Adrenal gland (tissue), 12 donors: Measurements from ENCODE around the gene MACF1. TPM values are rescaled to one million over a fixed set of nuclear protein-coding genes. Genes with fewer than 3 reads are reported as not detected.
"Not testable (repeated sequence)": the region's sequence is repeated elsewhere in the genome, so short reads cannot be mapped to it uniquely, and the experiment has no call there.

ENCODE experiments used
- DNase-seq, 7 donors: peaks; one replicate each; pipeline ENCODE4 v3.0.0-alpha.2; 2019 to 2020
- H3K27ac ChIP-seq, 5 donors: fragments of 200-600 bp; sonication (generic) in 4 of 5; 1 replicate in 3 of 5; 2 replicates in 2 of 5; pipeline versions ENCODE4 v1.5.1 to v1.8.0; 2016 to 2020; ENCODE audit warnings: mild to moderate bottlenecking in 1 of 5
- H3K27me3 ChIP-seq: fragments of 200-600 bp; 2 replicates; pipeline ENCODE4 v1.8.0; 2021
- H3K36me3 ChIP-seq, 2 donors: fragments of 200-600 bp; replicated peaks in 1 of 2; 1 replicate in 1 of 2; 2 replicates in 1 of 2; pipeline versions ENCODE4 v1.5.1 to v1.8.0; 2018 to 2022
- H3K4me1 ChIP-seq, 2 donors: fragments of 200-600 bp; replicated peaks in 1 of 2; 1 replicate in 1 of 2; 2 replicates in 1 of 2; pipeline versions ENCODE4 v1.5.1 to v1.8.0; 2018 to 2021
- H3K4me3 ChIP-seq, 4 donors: fragments of 200-600 bp; sonication (generic) in 3 of 4; one replicate each; pipeline ENCODE4 v1.5.1; 2016 to 2018
- H3K9me3 ChIP-seq, 3 donors: fragments of 200-600 bp; sonication (generic) in 1 of 3; replicated peaks in 1 of 3; 1 replicate in 2 of 3; 2 replicates in 1 of 3; pipeline versions ENCODE4 v1.5.1 to v1.8.0; 2016 to 2021
- WGBS, 4 donors: extraction: QIAGEN DNeasy Blood & Tissue Kit in 2 of 4; methylation state at CpG; one replicate each; pipeline versions ENCODE4 v1.1.5 to v1.1.7; 2013 to 2017; 5-methylcytosine and 5-hydroxymethylcytosine counted together
- intact Hi-C, 2 donors: fragments of 100-400 bp; cut with DNase I; formaldehyde crosslinking; loops; one replicate each; pipeline versions ENCODE4 v1.14.1 to v1.15.0; 2022 to 2023
- polyA plus RNA-seq, 3 donors: library from polyadenylated mRNA; stranded (reverse); fragments of 200-250 nt in 2 of 3; fragments of 350-450 nt in 1 of 3; fragmentation: Illumina TruSeq in 1 of 3; extraction: RNeasy Lipid Tissue Mini Kit (QIAGEN cat#74804) in 1 of 3; gene quantifications; one replicate each; pipeline ENCODE4 v1.2.3, GENCODE V29; 2013 to 2014
- total RNA-seq, 9 donors: library from RNA; depleted of rRNA in 4 of 9; stranded (reverse); fragments of >200 nt in 4 of 9; fragments of 120-200 nt in 1 of 9; fragmentation: NEBNext Ultra II Directional in 1 of 9; extraction: Animal tissue kit (Norgen Biotek cat#: 25700) in 1 of 9; gene quantifications; one replicate each; pipeline versions ENCODE4 v1.1.0 to v1.2.4, GENCODE V29; 2013 to 2023
- donor health status: healthy with polysubstance abuse.
- donor health status: Bipolar disorder and iron deficiency.
- donor health status: DM: yes; HTN: yes; CAD: no.
- donor health status: DM: no; HTN: no; CAD: no.
- donor health status: DM: no; HTN: no; CAD: no.
- donor health status: DM: yes; HTN: yes; CAD: no.

Gene MACF1
- total and polyA plus RNA-seq, 12 donors: 85.1 to 334 (median 219) TPM

GRCh38 chr1:39512234-39512847 lies 307.8 kb downstream of the MACF1 start:
- H3K27ac ChIP-seq, H3K9me3 ChIP-seq, DNase-seq, H3K27me3 ChIP-seq, H3K36me3 ChIP-seq, H3K4me3 ChIP-seq, H3K4me1 ChIP-seq, intact Hi-C loops: not testable (repeated sequence)
- WGBS, 4 donors: 43 to 46% methylated on average over 5 to 6 of the region's 25 CpGs; no CpG with 5 or more reads in 2 of the 4 donors

GRCh38 chr1:39514710-39515124 lies 310.2 kb downstream of the MACF1 start:
- peak in 2 of 7 donors; percentile 19 to 40 for DNase-seq
- H3K27me3 ChIP-seq, H3K36me3 ChIP-seq, H3K9me3 ChIP-seq, intact Hi-C loops, H3K4me1 ChIP-seq, H3K27ac ChIP-seq: not testable (repeated sequence)
- 1 to 2% methylated on average over 28 to 34 of the region's 46 CpGs; no CpG with 5 or more reads in 2 of the 4 donors for WGBS, 4 donors
- peak overlapping the region in 1 of 4 donors; percentile 16 for H3K4me3 ChIP-seq

GRCh38 chr1:39515131-39516086 lies 310.9 kb downstream of the MACF1 start:
- 19 to 35% (median 28%) methylated on average over 19 to 22 of the region's 78 CpGs for WGBS, 4 donors
- H3K27me3 ChIP-seq, H3K4me3 ChIP-seq, H3K27ac ChIP-seq, H3K9me3 ChIP-seq, H3K36me3 ChIP-seq, DNase-seq, intact Hi-C loops, H3K4me1 ChIP-seq: not testable (repeated sequence)

GRCh38 chr1:39516841-39517240 lies 312.3 kb downstream of the MACF1 start:
- H3K4me1 ChIP-seq, H3K27me3 ChIP-seq, intact Hi-C loops, H3K9me3 ChIP-seq, H3K36me3 ChIP-seq, H3K27ac ChIP-seq, DNase-seq, H3K4me3 ChIP-seq: not testable (repeated sequence)
- WGBS, 4 donors: 85 to 96% (median 92%) methylated on average over 4 of the region's 4 CpGs

GRCh38 chr1:39517936-39518335 lies 313.4 kb downstream of the MACF1 start:
- DNase-seq, H3K4me1 ChIP-seq, H3K27me3 ChIP-seq, H3K36me3 ChIP-seq, H3K9me3 ChIP-seq, H3K4me3 ChIP-seq, H3K27ac ChIP-seq, intact Hi-C loops: not testable (repeated sequence)
- WGBS, 4 donors: 92 to 94% (median 92%) methylated on average over 6 of the region's 7 CpGs; no CpG with 5 or more reads in 1 of the 4 donors

- intact Hi-C loops, H3K27ac ChIP-seq, H3K9me3 ChIP-seq, H3K36me3 ChIP-seq, H3K4me1 ChIP-seq, H3K4me3 ChIP-seq, H3K27me3 ChIP-seq: not testable (repeated sequence)
- peak in 2 of 7 donors; percentile 38 to 43 for DNase-seq
- 0 to 35% (median 20%) methylated on average over 1 to 2 of the region's 5 CpGs for WGBS, 4 donors
Measured at GRCh38 chr1:39519376-39519775, 314.9 kb downstream of the MACF1 start.

- DNase-seq, H3K36me3 ChIP-seq, H3K9me3 ChIP-seq, H3K4me3 ChIP-seq, H3K27ac ChIP-seq, intact Hi-C loops, H3K4me1 ChIP-seq, H3K27me3 ChIP-seq: not testable (repeated sequence)
- WGBS, 4 donors: 44 to 79% (median 60%) methylated on average over 3 to 10 of the region's 10 CpGs
Measured at GRCh38 chr1:39522221-39522620, 317.7 kb downstream of the MACF1 start.
